HG03095 (cell line): ENCODE data around the gene CXCR6.
"Not testable (repeated sequence)": the region's sequence is repeated elsewhere in the genome, so short reads cannot be mapped to it uniquely, and the experiment has no call there.

ENCODE experiments used
- ATAC-seq: cut with Tn5 transposase; IDR thresholded peaks from one replicate; pipeline ENCODE4 v1.9.1; 2021; ENCODE audit warnings: moderate library complexity; ENCODE audit not compliant: unreplicated experiment

CXCR6 gene

GRCh38 chr3:45985532-45986302, 42.5 kb downstream of the CXCR6 start:
- no peak for ATAC-seq

GRCh38 chr3:45986303-45986982, 43.2 kb downstream of the CXCR6 start:
- ATAC-seq = no peak

- no peak for ATAC-seq
Measured at GRCh38 chr3:45987368-45988291, 44.4 kb downstream of the CXCR6 start.

GRCh38 chr3:45988362-45988761, 45.1 kb downstream of the CXCR6 start:
- ATAC-seq = no peak

DNA sequence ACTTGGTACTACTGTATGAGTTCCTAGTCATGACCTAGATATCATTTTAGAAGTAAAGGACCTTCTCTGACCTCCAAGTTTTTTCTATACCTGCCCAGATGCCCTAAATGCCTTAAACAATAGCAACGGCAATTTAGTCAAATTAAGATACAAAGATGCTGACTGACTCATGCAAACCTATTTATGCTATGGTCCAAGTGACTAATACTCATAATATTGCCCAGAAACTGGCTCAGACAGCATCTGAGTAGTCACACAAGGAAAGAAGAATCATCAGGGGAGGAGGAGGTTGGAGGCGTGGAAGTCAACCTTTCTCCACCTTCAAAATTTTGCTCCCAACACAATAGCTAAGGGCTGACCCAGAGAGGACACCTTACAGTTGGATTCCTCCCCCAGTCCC, 45.5 kb downstream of the CXCR6 start:
- ATAC-seq = no peak

GRCh38 chr3:45990181-45990580, 46.9 kb downstream of the CXCR6 start:
- no peak for ATAC-seq

- ATAC-seq = no peak
Measured at GRCh38 chr3:45991341-45991740, 48.1 kb downstream of the CXCR6 start.

GRCh38 chr3:45992133-45992729, 49.0 kb downstream of the CXCR6 start:
- no peak for ATAC-seq

DNA sequence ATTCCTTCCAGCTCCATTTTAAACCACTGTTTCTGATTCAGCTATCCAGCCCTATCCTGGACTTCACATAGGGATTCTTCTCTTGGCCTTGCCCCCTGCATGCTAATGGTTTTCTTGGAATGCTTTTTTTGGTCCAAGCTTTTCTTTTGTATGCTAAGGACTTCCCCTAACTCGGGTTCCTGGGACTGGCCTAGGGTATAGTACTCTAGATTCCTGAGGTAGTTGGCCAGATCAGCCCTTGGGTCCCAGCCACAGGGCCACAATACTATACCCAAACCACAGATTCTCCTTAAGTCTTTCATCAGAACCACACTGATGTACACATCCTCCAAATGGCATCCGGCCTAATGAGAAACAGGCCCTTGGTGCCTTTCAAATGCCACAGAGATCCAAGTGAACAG, 49.6 kb downstream of the CXCR6 start:
- ATAC-seq = no peak

- ATAC-seq = no peak
Measured at GRCh38 chr3:45993421-45994027, 50.3 kb downstream of the CXCR6 start.

DNA sequence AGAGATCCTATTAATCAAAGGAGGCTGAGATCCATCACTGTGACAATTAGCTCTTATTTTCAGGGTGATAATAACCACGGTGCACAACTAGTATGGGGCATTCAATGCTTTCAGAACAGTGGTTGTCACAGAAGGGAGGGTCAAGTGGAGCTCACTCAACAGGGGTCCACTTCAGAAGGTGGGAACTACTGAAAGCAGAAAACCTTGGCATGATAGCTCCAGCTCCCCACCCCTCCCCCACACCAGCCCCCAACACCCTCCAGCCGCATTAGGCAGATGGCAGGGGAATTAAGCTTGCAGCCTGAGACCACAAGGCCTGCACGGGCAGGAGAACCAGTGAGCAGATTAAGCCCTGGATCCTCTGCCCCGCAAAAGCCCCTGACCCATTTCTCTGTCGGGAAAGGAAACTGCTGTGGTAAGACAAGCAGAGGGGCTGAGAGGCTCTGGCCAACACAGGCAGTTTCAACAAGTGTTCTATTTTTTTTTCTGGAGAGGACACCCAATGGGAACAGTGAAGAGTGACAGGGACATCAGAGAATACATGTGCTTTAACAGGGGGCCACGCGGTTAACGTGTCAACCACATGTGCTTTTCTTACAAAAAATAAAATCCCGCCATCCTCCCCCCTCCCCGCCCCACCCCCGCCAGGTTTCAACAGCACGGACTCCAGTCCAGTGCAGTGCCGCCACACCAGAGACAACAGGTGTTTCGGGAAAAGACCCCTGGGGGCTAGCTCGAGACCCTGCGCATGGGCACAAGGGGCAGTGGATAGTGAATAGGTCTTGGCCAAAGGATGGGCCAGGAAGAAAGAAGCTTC, 51.4 kb downstream of the CXCR6 start:
- no peak for ATAC-seq

GRCh38 chr3:45995236-45996192, 52.2 kb downstream of the CXCR6 start, which contains the start of gene FYCO1:
FYCO1 (minus strand) TSS chr3:45995824; CDS start chr3:45984910, 10,914 bp downstream.
- peak; percentile 93 for ATAC-seq

DNA sequence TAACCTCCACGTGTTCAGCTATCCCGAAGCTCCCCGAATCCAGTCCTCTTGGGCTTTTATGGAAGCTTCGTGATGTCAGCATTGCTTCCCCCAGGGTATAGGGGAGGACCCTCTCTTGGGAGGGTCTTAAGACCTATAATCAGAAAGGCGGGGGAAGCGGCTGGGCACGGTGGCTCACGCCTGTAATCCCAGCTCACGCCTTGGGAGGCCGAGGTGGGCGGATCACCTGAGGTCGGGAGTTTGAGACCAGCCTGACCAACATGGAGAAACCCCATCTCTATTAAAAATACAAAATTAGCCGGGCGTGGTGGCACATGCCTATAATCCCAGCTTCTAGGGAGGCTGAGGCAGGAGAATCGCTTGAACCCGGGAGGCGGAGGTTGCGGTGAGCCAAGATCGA, 54.2 kb downstream of the CXCR6 start:
- ATAC-seq = not testable (repeated sequence)

DNA sequence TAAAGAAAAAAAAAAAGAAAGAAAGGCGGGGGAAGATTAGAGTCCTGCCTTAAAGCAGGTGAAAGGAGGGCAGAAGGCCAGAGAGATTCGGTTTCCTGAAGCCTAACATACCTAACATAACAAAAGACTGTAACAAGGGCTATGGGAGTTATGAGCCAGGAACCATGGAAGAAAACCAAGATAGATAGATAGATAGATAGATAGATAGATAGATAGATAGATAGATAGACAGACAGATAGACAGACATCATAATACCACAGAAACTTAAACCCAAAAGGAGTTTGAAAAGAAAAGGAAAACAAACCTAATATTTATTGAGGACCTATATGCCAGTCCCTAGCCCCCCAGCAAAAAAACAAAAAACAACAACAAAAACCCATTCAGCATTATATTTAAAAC, 54.7 kb downstream of the CXCR6 start:
- no peak for ATAC-seq
